Cardiac septum (tissue), 1 donor: ENCODE measurements around the gene CLIP3. TPM values are rescaled to one million over a fixed set of nuclear protein-coding genes. Genes with fewer than 3 reads are reported as not detected.
"Not testable (repeated sequence)": the region's sequence is repeated elsewhere in the genome, so short reads cannot be mapped to it uniquely, and the experiment has no call there.

Experiments used
- DNase-seq: peaks from one replicate; pipeline ENCODE4 v3.0.0-alpha.2; 2020; ENCODE audit warnings: low spot score
- intact Hi-C: fragments of 100-400 bp; cut with DNase I; formaldehyde crosslinking; loops from one replicate; pipeline ENCODE4 v1.14.0; 2022
- long read RNA-seq: library from polyadenylated mRNA; unstranded; transcript quantifications from one replicate; pipeline ENCODE4 v2.0.0, GENCODE V29; 2021
- total RNA-seq: library from RNA; stranded (reverse); fragmentation: NEBNext Ultra II Directional; extraction: Animal tissue kit (Norgen Biotek cat#: 25700); gene quantifications from one replicate; pipeline ENCODE4 v1.2.1, GENCODE V29; 2021
- donor health status: DM: no; HTN: no; CAD: no.

CLIP3 gene, protein sequence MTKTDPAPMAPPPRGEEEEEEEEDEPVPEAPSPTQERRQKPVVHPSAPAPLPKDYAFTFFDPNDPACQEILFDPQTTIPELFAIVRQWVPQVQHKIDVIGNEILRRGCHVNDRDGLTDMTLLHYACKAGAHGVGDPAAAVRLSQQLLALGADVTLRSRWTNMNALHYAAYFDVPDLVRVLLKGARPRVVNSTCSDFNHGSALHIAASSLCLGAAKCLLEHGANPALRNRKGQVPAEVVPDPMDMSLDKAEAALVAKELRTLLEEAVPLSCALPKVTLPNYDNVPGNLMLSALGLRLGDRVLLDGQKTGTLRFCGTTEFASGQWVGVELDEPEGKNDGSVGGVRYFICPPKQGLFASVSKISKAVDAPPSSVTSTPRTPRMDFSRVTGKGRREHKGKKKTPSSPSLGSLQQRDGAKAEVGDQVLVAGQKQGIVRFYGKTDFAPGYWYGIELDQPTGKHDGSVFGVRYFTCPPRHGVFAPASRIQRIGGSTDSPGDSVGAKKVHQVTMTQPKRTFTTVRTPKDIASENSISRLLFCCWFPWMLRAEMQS
- 7.1 TPM for total RNA-seq
- long read RNA-seq, partial matches to known transcripts = 1 of 4 reads
- long read RNA-seq, other reads (novel, unspliced or antisense) = 2 of 4 reads

DNA sequence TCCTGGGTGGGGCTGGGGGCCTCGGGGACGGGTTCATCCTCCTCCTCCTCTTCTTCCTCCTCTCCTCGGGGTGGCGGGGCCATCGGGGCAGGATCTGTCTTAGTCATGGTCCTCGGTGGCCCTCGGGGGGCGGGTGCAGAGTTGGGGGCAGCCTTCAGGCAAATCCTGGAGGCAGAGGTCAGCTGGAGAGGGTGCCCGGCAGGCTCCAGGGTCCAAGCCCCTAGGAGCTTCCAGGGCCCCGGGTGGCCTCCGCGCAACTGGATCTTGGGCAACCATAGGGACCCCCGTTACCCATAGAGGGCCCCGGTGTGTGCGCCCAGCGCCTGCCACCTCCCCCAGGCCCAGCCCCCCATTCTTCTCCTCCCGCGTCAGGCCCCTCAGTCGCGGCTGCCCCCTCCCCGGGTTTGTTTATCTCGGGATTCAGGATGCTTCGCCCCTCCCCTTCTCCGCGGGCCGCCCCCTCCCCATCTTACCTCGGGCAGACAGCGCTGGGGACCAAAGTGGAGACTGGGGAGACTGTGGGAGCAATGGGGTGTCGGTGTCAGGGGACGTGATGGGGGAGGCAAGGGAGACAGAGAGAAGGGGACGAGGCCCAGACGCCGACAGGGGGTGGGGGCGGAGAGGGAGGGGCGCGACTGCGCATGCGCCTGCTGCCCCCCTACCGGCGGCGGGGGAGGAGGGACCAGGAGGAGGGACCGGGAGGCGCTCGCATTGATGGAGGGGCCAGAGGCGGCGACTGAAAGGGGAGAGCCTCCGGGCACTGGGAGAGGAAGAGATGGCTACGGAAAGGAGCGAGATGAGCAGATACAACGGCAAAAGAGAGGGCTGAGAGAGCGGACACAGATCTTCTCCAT, at the start of gene CLIP3:
CLIP3 (minus strand) TSS at position 623 of the 854 bp plus-strand sequence; CDS start at position 107, 516 bp downstream.
- peak; percentile 87 for DNase-seq
- intact Hi-C loops = no loop called here

DNA sequence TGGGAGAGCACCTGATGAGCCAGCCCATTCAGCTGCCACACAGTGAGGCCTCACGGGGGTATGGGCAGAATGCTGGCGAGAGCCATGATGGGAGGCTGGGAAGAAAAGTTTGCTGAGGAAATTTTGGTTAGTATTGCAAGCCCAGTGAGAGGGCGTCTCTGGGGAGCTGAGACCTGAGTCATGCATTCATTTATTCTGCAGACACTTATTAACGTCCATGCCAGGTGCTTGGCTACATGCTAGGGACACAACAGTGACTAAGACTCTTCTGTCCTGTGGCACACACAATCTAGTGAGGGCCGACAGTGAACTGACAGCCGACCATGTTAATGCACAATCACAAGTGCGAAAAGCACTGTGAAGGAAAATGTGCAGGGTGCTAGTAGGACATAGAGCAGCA, 49.2 kb upstream of the CLIP3 start:
- intact Hi-C loops = no loop called here
- DNase-seq = no peak

DNA sequence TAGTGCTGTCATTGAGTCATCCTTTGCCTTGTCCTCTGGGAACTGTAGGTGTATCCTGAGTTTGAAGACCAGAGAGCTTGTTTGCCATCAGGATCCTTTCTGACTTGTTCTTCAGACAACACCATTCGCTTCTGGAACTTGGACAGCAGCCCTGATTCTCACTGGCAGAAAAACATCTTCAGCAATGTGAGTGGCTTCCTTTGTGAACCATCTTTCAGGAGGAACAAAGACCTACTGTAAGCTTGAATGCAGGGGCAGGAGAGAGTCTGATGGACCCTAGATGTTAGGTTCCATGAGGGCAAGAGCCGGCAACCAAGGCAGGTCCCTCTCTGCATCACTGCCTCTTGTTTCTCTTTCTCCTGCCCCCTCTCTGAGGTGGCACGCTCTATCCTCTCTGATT, 48.7 kb upstream of the CLIP3 start:
- no peak for DNase-seq
- intact Hi-C loops = no loop called here

DNA sequence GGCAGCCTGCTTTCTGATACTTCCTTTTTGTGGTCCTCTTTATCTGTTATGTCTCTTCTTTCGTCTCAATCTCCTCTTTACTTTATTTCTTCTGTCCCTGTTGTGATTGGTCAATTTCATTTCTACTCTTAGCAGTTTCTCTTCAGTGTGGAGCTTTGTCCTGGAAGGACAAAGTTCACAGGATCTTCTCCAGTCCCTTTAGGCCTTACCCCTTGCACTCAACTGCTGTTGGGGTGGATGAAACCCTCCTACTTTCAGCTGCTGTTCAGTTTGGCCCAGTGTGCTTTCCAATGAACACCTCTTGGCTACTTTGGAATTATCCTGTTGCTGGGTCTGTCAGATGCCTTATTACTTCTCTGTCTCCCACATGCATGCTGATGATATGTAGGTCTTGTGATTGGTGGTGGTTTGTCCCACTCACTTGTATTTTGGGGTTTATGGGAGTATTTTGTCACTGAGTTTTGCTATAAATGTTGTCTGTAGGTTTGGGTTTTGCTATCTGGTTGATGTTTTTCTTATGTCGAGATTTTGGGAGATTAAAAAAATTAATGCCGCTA, 46.8 kb upstream of the CLIP3 start:
- intact Hi-C loops = no loop called here
- DNase-seq = no peak

- intact Hi-C loops = no loop called here
- DNase-seq = no peak
Measured at GRCh38 chr19:36073121-36073876, 40.6 kb upstream of the CLIP3 start.

DNA sequence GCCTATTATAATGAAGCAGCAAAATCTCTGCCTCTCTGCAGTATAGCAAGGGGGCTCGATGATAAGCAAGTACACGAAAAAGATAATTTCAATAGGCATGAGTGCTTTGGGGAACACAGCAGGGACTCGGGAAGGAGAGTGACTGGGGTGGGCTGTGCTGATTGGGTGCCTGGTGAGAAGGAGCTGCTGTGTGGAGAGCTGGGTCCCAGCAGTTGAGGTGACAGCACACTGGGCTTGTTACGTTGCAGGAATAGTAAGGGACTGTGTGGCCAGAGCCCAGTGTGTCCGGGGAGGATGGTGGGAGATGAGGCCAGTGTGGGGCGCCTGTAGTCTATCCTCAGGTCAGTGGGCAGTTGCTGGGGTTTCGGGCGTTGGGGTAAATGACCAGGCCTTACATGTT, 39.4 kb upstream of the CLIP3 start:
- intact Hi-C loops = no loop called here
- no peak for DNase-seq

GRCh38 chr19:36068810-36069499, 36.3 kb upstream of the CLIP3 start:
- DNase-seq, intact Hi-C loops: not testable (repeated sequence)

DNA sequence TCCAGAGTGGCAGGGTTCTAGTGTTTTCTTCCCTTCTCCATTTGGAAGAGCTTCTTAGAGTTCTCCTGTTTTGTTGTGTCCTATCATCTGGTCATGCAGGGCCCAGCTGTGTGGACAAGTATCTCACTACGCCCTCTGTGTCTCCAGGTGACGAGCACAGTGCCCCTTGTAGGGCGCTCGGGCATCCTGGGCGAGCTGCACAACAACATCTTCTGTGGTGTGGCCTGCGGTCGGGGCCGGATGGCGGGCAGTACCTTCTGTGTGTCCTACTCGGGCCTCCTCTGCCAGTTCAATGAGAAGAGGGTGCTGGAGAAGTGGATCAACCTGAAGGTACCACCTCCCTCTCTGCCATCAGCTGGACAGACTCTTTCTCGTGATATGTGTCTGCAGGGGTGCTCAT, 35.0 kb upstream of the CLIP3 start:
- intact Hi-C loops = no loop called here
- DNase-seq = no peak

GRCh38 chr19:36064826-36065225, 32.2 kb upstream of the CLIP3 start:
- no peak for DNase-seq
- intact Hi-C loops = no loop called here

DNA sequence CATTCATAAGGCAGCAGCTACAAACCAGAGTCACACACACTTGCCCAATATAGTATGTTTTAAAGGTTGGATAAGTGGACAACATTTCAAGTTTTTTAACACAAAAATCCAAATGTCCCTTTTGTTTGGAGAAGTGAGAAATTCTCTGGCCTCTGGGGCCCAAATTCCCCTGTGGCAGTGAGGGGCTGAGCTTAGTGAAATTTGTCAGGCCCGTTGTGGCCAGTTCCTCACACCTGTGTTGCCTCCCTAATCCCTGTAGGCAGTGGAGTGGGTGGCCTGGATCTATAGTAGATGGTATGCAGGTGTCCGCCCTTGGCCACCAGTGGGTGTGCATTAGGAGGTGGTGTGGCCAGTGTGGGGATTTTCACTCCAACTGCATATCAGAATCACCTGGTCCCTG, 28.7 kb upstream of the CLIP3 start:
- DNase-seq = no peak
- intact Hi-C loops = no loop called here

DNA sequence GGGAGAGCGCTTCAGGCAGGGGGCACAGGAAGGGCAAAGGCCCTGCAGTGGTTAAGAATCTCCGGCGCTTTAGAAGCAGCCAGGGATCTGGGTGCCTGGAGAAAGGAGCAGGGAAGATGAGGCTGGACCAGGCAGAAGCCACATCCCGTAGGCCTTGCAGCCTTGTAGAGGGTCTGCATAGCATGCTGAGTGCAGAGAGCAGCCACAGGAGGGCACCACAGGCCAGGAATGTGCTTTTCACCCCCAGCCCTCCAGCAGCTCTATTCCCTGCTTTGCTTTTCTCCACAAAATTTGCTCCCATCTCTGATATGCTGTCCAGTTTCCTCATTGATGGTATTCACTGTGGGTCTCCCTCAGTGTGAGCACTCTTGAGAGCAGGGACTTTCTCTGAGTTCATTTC, 27.8 kb upstream of the CLIP3 start:
- intact Hi-C loops = no loop called here

DNA sequence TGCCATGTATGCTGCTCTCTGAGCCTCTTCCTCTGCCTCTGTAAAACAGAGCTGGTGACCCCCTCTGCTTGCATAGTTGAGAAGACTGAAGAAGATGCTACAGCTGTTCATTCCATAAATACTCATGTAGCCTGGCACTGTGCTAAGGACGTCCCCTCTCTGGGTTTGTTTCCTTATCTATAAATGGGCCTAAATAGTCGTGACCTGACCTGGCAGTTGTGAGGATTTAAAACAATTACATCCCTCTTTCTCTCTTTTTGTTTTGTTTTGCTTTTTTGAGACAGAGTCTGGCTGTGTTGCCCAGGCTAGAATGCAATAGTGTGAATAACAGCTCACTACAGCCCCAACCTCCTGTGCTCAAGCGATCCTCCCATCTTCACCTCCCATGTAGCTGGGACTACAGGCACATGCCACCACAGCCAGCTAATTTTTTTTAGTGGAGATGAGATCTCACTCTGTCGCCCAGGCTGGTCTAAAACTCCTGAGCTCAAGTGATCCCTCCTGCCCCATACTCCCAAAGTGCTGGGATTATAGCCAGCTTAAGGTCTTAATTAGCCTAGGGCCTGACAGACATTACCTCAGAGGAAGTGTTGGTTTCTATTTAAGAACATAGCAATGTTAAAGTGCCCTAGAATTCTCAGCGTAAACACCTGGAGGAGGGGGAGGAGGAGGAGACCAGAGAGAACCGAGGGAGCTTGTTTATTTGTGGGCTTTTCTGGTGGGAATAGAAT, 26.7 kb upstream of the CLIP3 start:
- intact Hi-C loops = loop anchor here (5.0 kb wide), 1 partner anchor 113 kb away; no protein-coding TSS in a partner anchor
- no peak for DNase-seq

More for the DNA sequence above, 27.8 kb upstream of the CLIP3 start:
- DNase-seq = no peak

- intact Hi-C loops = loop anchor here (5.0 kb wide), 1 partner anchor 114 kb away; no protein-coding TSS in a partner anchor
- DNase-seq = no peak
Measured at GRCh38 chr19:36058481-36059179, 26.0 kb upstream of the CLIP3 start.

GRCh38 chr19:36054733-36055686, 22.3 kb upstream of the CLIP3 start, which contains the start of gene WDR62:
Gene WDR62 (plus strand): TSS chr19:36054897. CDS start chr19:36054972, 75 bp downstream.
- intact Hi-C loops = loop anchor here (2.0 to 5.0 kb wide), 2 partner anchors 60 to 117 kb away; partner anchors contain the start of genes POLR2I and TBCB
- DNase-seq = peak; percentile 96

DNA sequence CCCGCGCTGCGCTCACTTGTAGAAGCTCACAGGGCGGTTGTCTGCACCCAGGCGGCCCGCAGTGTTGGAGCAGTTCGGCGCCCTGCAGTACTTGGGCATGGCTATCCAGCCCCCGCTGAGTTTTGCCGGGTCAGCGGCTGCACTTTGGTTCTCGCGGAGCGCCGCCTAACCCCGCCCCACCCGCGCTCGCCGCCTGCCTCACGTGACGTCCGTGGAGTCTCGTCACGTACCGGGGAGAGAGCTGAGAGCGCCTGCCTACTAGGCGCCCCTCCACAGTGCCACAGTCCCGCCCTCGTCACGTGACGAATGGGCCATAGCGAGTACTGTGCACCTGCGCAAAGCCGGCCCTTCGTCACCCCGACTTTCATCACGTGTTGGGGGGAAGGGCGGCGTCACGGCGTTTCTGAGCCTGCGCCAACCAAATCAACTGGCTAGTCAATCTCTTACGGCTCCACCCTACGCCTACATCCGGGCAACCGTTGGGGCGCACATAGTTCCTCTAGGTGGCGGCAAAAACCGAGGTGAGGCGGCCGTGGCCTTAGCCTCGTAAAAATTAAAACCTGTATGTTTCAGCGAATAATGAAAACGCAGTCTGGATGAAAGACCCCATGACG, 21.6 kb upstream of the CLIP3 start, which contains the start of gene THAP8:
THAP8 (minus strand) TSS at position 167 of the 614 bp plus-strand sequence; CDS start at position 99, 68 bp downstream.
- intact Hi-C loops = loop anchor here (2.0 kb wide), 1 partner anchor 61 kb away; the partner anchor contains the start of genes POLR2I and TBCB
- peak; percentile 100 for DNase-seq
